ENCODE results near the gene LIPG.

- TF ChIP-seq CTCF (IDR thresholded peaks at IDR 0.05) (no peak), USF1 (CRISPR knock-in tag; IDR thresholded peaks at IDR 0.05) (no peak), IRF1 (CRISPR knock-in tag; IDR thresholded peaks at IDR 0.05) (no peak), ETV6 (CRISPR knock-in tag; IDR thresholded peaks at IDR 0.05) (no peak), GABPB1 (CRISPR knock-in tag; IDR thresholded peaks at IDR 0.05) (no peak), MAX (CRISPR knock-in tag; IDR thresholded peaks at IDR 0.05) (no peak)
These were observed 47.6 kb downstream of the LIPG start for GRCh38 chr18:49609256-49610021.
